ENCODE measurements around the gene TLE7.

DNA sequence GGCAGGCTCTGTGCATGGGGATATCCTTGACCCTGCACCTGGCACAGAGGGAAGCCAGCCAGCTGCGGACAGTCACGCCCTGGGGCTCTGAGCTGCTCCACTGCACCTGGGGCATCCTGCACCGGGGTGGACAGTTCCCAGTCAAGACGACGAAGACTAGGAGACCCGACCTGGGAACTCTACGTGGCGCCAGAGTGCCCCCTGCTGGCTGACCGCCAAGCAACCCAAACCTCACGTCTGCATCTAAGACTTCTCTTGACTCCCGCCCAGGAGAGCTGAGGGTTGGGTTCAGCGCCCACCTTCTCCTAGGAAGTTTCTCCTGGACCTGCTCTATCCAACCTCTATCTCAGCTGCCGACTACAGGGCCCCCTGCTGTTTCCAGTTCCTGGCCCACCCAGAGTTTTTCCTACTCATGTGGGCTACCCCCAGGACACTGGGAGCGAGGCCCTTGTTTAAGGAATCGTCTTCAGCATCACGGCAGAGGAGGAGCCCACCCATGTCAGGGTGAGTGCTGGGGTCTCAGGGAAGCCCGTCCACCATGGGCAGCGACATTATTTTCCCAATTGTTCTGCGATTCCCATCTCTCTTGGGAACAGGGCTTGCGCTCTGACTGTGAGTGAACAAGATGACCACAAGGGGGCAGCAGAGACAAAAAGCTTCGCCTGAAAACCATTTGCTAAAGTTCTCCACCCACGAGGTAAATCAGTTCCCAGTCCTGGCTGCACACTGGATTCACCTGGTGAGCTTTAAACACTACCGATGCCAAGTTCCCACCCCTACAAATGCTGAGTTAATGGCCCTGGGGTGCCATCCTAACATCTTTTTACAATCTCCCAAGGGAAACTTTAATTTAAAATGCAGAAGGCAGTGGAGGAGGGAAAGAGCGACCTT is 29.3 kb downstream of the TLE7 start:
- no peak for TF ChIP-seq GATA3 (IDR thresholded peaks at IDR 0.05; ENCODE audit: low read depth, low read length)
- no peak for TF ChIP-seq GATA2 (IDR thresholded peaks at IDR 0.05; ENCODE audit: low read depth, low read length)
